Fibroblast of lung (primary cell): Measurements from ENCODE around the gene PTER.

Experiments
- CTCF ChIP-seq, 2 donors: IDR thresholded peaks in 1 of 2; conservative IDR thresholded peaks in 1 of 2; 1 replicate in 1 of 2; 2 replicates in 1 of 2; pipeline ENCODE4 v1.5.1; 2011 to 2012; ENCODE audit warnings: low read length in 2 of 2, control low read depth in 1 of 2, inconsistent platforms in 1 of 2, low read depth in 1 of 2, mild to moderate bottlenecking in 1 of 2
- EZH2 ChIP-seq: IDR thresholded peaks from 2 replicates; pipeline ENCODE4 v1.5.1; 2012; ENCODE audit warnings: low read length, control low read depth, mild to moderate bottlenecking; ENCODE audit errors: missing control alignments

GRCh38 chr10:16481052-16481728 is 44.4 kb downstream of the PTER start:
- no peak for TF ChIP-seq CTCF (conservative IDR thresholded peaks at IDR 0.05 in 1 of 2, IDR thresholded peaks at IDR 0.05 in 1 of 2; ENCODE audit: low read depth in 1 of 2, low read length in 2 of 2)
- no peak for TF ChIP-seq EZH2
